Subcutaneous adipose tissue (tissue), 4 donors: ENCODE measurements around the gene ROBO1. TPM values are rescaled to one million over a fixed set of nuclear protein-coding genes. Genes with fewer than 3 reads are reported as not detected.

Source experiments
- CTCF ChIP-seq: fragments of 450-650 bp; IDR thresholded peaks from one replicate; pipeline ENCODE4 v1.5.1; 2016; ENCODE audit warnings: low read depth, mild to moderate bottlenecking, control low read depth, antibody characterized with exemption, moderate library complexity
- total RNA-seq, 4 donors: library from RNA; depleted of rRNA; stranded (reverse); fragments of >200 nt; gene quantifications; one replicate each; pipeline ENCODE4 v1.1.0, GENCODE V29; 2016

Gene ROBO1
- total RNA-seq, 4 donors from 2014 or later = 26.6 to 34.0 (median 30.8) TPM

GRCh38 chr3:79230266-79230665 lies 537.5 kb downstream of the ROBO1 start:
- TF ChIP-seq CTCF = no peak

GRCh38 chr3:79217096-79217495 lies 550.7 kb downstream of the ROBO1 start:
- TF ChIP-seq CTCF = no peak

GRCh38 chr3:79215286-79215685 lies 552.5 kb downstream of the ROBO1 start:
- TF ChIP-seq CTCF = no peak

- no peak for TF ChIP-seq CTCF
Measured at GRCh38 chr3:79211586-79212359, 556.0 kb downstream of the ROBO1 start.

GRCh38 chr3:79204351-79204750 lies 563.4 kb downstream of the ROBO1 start:
- TF ChIP-seq CTCF = no peak

GRCh38 chr3:79203144-79203519 lies 564.7 kb downstream of the ROBO1 start:
- no peak for TF ChIP-seq CTCF

GRCh38 chr3:79202471-79203143 lies 565.2 kb downstream of the ROBO1 start:
- no peak for TF ChIP-seq CTCF
